GM19397 (cell line): ENCODE results near the gene TIGD4.

ENCODE experiments used
- ATAC-seq: cut with Tn5 transposase; IDR thresholded peaks from one replicate; pipeline ENCODE4 v1.9.1; 2021; ENCODE audit warnings: mild to moderate bottlenecking, moderate library complexity; ENCODE audit not compliant: unreplicated experiment

TIGD4 gene

DNA sequence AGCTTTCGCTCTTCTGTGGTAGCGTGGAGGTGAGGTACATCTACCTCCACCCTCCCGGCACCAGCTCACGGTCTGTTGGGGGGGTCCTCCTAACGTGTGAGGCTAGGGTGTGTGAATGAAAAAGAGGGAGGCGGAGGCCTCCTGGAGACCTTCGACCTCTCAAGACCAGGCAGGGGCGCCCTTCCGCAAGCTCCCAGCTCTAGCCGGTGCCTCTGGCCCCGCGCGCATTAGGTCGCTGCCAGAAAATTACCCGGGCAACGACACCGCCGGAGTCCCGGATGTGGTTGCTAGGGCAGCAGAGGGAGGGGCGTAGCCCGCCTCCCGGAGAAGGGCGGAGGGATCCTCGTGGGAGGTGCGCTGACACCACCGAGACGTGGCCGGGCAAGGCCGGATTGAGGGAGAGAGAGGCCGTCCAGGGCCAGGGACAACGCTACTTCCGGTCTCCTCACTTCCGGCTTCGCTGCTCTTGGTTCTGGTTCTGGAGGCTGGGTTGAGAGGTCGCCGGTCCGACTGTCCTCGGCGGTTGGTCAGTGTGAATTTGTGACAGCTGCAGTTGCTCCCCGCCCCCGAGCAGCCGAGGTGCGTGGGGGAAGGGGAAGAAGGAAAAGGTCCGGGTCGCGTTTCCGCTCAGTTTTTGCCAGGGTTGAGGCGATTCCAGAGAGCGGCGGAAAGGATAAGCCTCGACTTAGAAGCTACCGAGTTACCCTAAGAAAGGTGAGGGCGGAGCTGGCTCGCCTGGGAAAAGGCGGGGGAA, at the start of gene TIGD4, which contains the start of gene ARFIP1:
Gene TIGD4 (minus strand): TSS at position 218 of the 754 bp plus-strand sequence. CDS start 8,726 bp downstream, outside the sequence.
Gene ARFIP1 (plus strand): TSS at position 442 of the 754 bp plus-strand sequence. CDS start 49,680 bp downstream, outside the sequence.
- peak; percentile 93 for ATAC-seq

DNA sequence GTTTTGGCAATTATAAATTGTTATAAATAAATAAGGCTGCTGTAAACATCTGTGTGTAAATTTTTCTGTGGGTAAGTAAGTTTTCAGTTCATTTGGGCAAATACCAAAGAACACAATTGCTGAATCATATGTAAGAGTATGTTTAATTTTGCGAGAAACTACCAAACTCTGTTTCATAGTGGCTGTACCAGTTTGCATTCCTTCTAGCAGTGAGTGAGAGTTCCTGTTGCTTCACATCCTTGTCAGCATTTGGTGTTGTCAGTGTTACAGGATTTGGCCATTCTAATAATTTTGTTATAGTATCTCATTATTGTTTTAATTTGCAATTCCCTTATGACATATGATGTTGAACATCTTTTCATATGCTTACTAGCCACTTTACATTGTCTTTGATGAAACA, 48.6 kb upstream of the TIGD4 start:
- no peak for ATAC-seq

- no peak for ATAC-seq
Measured at GRCh38 chr4:152825336-152825735, 45.8 kb upstream of the TIGD4 start.

DNA sequence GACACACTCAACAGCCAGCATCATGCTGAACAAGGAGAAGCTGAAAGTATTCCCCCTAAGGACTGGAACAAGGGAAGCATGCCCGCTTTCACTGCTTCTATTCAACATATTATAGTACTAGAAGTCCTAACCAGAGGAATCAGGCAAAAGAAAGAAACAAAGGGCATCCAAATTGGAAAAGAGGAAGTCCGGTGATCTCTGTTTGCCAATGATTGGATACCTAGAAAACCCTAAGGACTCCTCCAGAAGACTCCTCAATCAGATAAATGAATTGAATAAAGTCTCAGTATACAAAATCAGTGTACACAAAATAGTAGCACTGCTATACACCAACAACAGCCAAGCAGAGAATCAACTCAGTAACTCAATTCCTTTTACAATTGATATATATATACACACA, 45.0 kb upstream of the TIGD4 start:
- no peak for ATAC-seq

DNA sequence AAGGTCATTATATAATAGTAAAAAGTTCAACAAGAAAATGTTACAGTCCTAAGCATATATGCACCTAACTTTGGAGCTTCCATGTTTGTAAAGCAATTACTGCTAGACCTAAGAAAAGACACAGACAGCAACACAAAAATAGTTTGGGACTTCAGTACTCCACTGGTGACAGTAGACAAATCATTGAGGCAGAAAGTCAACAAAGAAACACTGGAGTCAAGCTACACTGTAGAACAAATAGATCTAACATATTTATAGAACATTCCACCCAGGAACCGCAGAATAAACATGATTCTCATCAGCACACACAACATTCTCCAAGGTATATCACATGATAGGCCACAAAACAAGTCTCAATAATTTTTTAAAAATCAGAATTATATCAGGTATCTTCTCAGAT, 42.8 kb upstream of the TIGD4 start:
- no peak for ATAC-seq

DNA sequence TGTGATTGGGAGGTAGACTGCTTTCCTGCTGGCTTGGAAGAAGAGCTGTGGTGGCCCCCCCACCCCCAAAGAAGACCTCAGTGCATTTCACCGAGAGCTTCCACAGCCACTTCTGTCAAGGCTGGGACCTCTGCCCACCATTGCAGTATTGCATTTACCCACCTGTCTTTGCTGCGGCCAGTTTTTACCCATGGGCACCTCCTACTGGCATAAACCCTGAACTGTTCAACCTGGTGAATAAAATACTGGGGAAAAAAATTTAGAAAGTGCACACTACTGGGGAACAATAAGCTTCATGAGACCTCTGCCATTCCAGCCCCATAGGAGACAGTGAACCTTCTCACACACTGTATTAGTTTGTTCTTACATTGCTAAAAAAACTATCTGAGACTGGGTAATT, 40.5 kb upstream of the TIGD4 start:
- no peak for ATAC-seq

- ATAC-seq, result no peak
Measured at GRCh38 chr4:152819026-152819645, 39.6 kb upstream of the TIGD4 start.

- ATAC-seq, result no peak
Measured at GRCh38 chr4:152817331-152817730, 37.8 kb upstream of the TIGD4 start.

- no peak for ATAC-seq
Measured at GRCh38 chr4:152815078-152815477, 35.5 kb upstream of the TIGD4 start.

GRCh38 chr4:152810715-152811287, 31.3 kb upstream of the TIGD4 start:
- ATAC-seq, result no peak

DNA sequence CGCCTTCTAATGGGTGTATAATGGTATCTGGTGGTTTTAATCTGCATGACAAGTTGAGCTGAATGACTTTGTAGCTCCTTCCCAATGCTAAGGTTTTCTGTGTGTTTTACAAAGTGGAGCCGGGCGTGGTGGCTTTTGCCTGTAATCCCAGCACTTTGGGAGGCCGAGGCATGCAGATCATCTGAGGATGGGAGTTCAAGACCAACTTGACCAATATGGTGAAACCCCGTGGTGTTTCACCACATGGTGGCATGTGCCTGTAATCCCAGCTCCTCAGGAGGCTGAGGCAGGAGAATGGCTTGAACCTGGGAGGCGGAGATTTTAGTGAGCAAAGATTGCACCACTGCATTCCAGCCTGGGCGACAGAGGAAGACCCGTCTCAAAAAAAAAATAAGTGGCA, 29.1 kb upstream of the TIGD4 start:
- no peak for ATAC-seq

GRCh38 chr4:152807294-152807829, 27.8 kb upstream of the TIGD4 start:
- no peak for ATAC-seq

DNA sequence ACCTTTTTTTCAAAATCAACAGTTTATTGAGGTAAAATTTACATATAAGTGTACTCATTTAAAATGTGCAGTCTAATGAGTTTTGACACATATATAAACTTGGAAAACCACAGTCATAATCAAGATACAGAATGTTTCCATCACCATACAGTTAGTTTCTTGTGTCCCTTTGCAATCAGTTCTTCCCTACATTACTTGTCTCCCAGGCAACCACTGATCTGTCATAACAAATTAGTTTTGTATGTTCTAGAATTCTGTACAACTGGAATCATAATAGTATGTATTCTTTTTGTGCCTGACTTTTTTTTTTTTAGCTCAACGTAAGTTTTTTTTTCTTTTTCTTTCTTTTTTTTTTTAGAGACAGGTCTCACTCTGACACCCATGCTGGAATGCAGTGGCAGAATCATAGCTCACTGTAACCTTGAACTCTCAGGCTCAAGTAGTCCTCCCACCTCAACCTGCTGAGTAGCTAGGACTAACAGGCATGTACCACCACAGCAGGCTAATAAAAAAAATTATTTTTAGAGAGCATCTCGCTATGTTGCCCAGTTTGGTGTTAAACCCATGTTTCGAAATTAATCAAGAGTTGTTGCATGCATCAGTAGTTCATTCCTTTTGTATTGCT, 27.1 kb upstream of the TIGD4 start:
- ATAC-seq, result no peak

- ATAC-seq, result no peak
Measured at GRCh38 chr4:152805818-152806217, 26.3 kb upstream of the TIGD4 start.

DNA sequence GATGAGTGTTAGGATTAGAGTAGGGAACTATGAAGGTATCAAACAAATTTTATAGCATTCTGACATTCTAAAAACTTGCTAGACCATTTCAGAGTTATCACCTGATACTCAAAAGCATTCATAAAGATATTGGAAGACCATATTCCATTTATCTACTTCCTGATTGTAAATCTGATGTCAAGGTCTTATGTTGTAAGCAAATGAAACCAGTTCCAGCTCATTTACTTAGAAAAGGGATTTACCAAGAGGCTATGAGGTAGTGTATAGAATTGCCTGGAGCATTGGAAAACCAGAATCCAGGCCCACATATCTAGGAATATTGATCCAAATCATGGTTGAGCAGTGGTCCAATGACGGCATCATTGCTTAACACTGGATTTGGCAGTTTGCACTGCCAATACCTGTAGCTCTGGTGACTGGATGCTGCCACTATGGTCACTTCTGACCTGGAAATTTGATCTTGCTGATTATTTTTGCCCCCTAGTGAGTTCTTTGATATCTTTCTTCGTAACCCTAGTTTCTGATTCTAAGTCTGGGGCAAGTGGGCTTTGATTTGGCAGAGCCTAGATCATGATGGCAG, 25.6 kb upstream of the TIGD4 start:
- no peak for ATAC-seq

GRCh38 chr4:152803541-152803940, 24.0 kb upstream of the TIGD4 start:
- ATAC-seq, result no peak

DNA sequence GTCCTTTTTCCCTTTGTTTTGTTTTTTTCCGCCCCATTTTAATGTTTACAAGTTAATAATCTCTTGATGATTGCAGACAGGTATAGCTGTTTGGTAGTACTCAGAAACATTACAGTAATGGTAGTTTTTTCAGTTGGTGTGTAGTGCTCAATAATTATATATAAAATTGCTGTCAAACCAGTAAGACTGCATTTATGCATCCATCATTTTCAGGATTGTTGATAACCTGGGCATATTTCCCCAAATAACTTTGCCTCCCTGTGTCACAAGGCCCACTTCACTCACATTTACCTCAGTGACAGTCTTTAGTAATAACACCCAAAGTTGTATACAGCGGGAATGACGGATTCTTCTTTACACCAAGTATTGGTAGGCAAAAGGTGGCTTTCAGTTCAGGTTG, 16.4 kb upstream of the TIGD4 start:
- no peak for ATAC-seq

- ATAC-seq, result no peak
Measured at GRCh38 chr4:152786627-152787026, 7.1 kb upstream of the TIGD4 start.

- ATAC-seq, result no peak
Measured at GRCh38 chr4:152785639-152786615, 6.4 kb upstream of the TIGD4 start.
